GM12878 (cell line): ENCODE measurements around the gene ADM2. TPM values are rescaled to one million over a fixed set of nuclear protein-coding genes. Genes with fewer than 3 reads are reported as not detected.

ENCODE experiments used
- ATAC-seq: fragments of 200-7000 bp; cut with Tn5 transposase; 3 replicates; pipeline ENCODE4 v1.9.1; 2020; ENCODE audit warnings: mild to moderate bottlenecking, moderate library complexity
- BruUV-seq: library from RNA; stranded (reverse); fragments of 400-500 nt; replicated peaks from 2 replicates; lab custom pipeline; 2021; lab: Mats Ljungman, UMichigan
- CTCF ChIA-PET: fragments of 300-600 bp; sonication (Branson Sonifier 250); formaldehyde crosslinking; extraction: SDS; loops from one replicate; lab custom pipeline; 2021; ENCODE audit warnings: inconsistent platforms; lab: Yijun Ruan, JAX
- POLR2A ChIA-PET: fragments of 350-600 bp; formaldehyde crosslinking; extraction: SDS; loops from one replicate; lab custom pipeline; 2021; ENCODE audit warnings: inconsistent platforms; lab: Charles Lee
- RAD21 ChIA-PET: fragments of 300-600 bp; sonication (Branson Sonifier 250); formaldehyde crosslinking; loops from one replicate; lab custom pipeline; 2023; ENCODE audit warnings: antibody characterized with exemption; ENCODE audit not compliant: unreplicated experiment; lab: Charles Lee
- SMC1A ChIA-PET: fragments of 300-600 bp; sonication (Branson Sonifier 250); formaldehyde crosslinking; loops from one replicate; lab custom pipeline; 2023; ENCODE audit not compliant: unreplicated experiment, uncharacterized antibody; lab: Charles Lee
- DNase-seq: peaks from one replicate; pipeline ENCODE4 v3.0.0-alpha.2; 2011; ENCODE audit warnings: low read depth, low spot score
- FAIRE-seq: peaks from 3 replicates; lab custom pipeline; 2011; peaks lifted over from hg19 to GRCh38; lab: Jason Lieb, UNC
- H2AFZ ChIP-seq: 2 replicates; pipeline ENCODE4 v1.6.0; 2011; ENCODE audit warnings: low read depth, low read length, control low read depth; ENCODE audit not compliant: control insufficient read depth
- H3K27ac ChIP-seq: 2 replicates; pipeline ENCODE4 v1.5.1; 2011; ENCODE audit warnings: control low read depth; ENCODE audit not compliant: control insufficient read depth, insufficient read depth
- H3K27me3 ChIP-seq, 2 experiments: replicated peaks in 1 of 2; 2 replicates each; pipeline versions ENCODE4 v1.6.0 to v1.6.1; 2011; ENCODE audit warnings: low read length in 1 of 2; ENCODE audit not compliant: control insufficient read depth in 2 of 2, insufficient read depth in 2 of 2
- H3K36me3 ChIP-seq, 2 experiments: 2 replicates each; pipeline ENCODE4 v1.5.1; 2011; ENCODE audit warnings: low read length in 1 of 2; ENCODE audit not compliant: control insufficient read depth in 2 of 2, insufficient read depth in 2 of 2
- H3K4me1 ChIP-seq: 2 replicates; pipeline ENCODE4 v1.6.1; 2011; ENCODE audit warnings: mild to moderate bottlenecking, low read length, moderate library complexity, mixed read lengths; ENCODE audit not compliant: control insufficient read depth, insufficient read depth
- H3K4me2 ChIP-seq: 2 replicates; pipeline ENCODE4 v1.6.0; 2011; ENCODE audit warnings: control low read depth; ENCODE audit not compliant: control insufficient read depth, insufficient read depth
- H3K4me3 ChIP-seq: fragments of 200-600 bp; sonication (generic); 2 replicates; pipeline ENCODE4 v1.5.1; 2016
- H3K79me2 ChIP-seq: 2 replicates; pipeline ENCODE4 v1.6.0; 2011; ENCODE audit warnings: low read length; ENCODE audit not compliant: control insufficient read depth, insufficient read depth
- H3K9ac ChIP-seq: 2 replicates; pipeline ENCODE4 v1.8.0; 2011; ENCODE audit warnings: low read length, control low read depth, mixed read lengths; ENCODE audit not compliant: control insufficient read depth, insufficient read depth
- H3K9me3 ChIP-seq: replicated peaks from 3 replicates; pipeline ENCODE4 v1.5.1; 2011; ENCODE audit warnings: mild to moderate bottlenecking, low read length; ENCODE audit not compliant: control insufficient read depth, insufficient read depth
- H4K20me1 ChIP-seq: 2 replicates; pipeline ENCODE4 v1.6.0; 2011; ENCODE audit not compliant: control insufficient read depth, insufficient read depth
- ESRRA ChIP-seq: IDR thresholded peaks from 2 replicates; pipeline ENCODE4 v1.6.1; 2012; ENCODE audit warnings: mild to moderate bottlenecking, low read length, improper control_type of control experiment
- GATAD2B ChIP-seq: fragments of 450-650 bp; conservative IDR thresholded peaks from 2 replicates; pipeline ENCODE4 v1.6.1; 2017; ENCODE audit warnings: low read depth, mild to moderate bottlenecking, moderate library complexity
- HCFC1 ChIP-seq: fragments of 150-350 bp; IDR thresholded peaks from 2 replicates; pipeline ENCODE4 v1.6.1; 2014; ENCODE audit warnings: low read length
- PAX8 ChIP-seq: fragments of 450-650 bp; IDR thresholded peaks from 2 replicates; pipeline ENCODE4 v1.6.1; 2017; ENCODE audit warnings: mild to moderate bottlenecking, moderate library complexity
- STAT1 ChIP-seq: fragments of 450-650 bp; conservative IDR thresholded peaks from 2 replicates; pipeline ENCODE4 v1.6.1; 2014; ENCODE audit warnings: antibody characterized with exemption, mild to moderate bottlenecking
- SUZ12 ChIP-seq: fragments of 200-600 bp; sonication (generic); IDR thresholded peaks from one replicate; pipeline ENCODE4 v1.6.1; 2018; ENCODE audit warnings: antibody characterized with exemption, mild to moderate bottlenecking; ENCODE audit not compliant: unreplicated experiment
- ZNF207 ChIP-seq: fragments of 450-650 bp; IDR thresholded peaks from 2 replicates; pipeline ENCODE4 v1.6.1; 2014; ENCODE audit warnings: antibody characterized with exemption, mild to moderate bottlenecking, borderline replicate concordance
- WGBS: methylation state at CpG from one replicate; pipeline ENCODE4 v1.1.6; 2016; ENCODE audit warnings: low lambda C conversion rate; ENCODE audit not compliant: insufficient replicate concordance, insufficient coverage; ENCODE audit errors: missing lambda C conversion rate; 5-methylcytosine and 5-hydroxymethylcytosine counted together
- in situ Hi-C: fragments of 300-500 bp; cut with MboI; formaldehyde crosslinking; loops from 9 replicates; pipeline ENCODE4 v1.14.3; 2018; ENCODE audit warnings: mixed read lengths
- intact Hi-C: fragments of 100-400 bp; cut with micrococcal nuclease; formaldehyde crosslinking; loops from one replicate; pipeline ENCODE4 v1.14.2; 2022; ENCODE audit not compliant: unreplicated experiment
- polyA plus RNA-seq, 11 experiments: library from polyadenylated mRNA; depleted of rRNA in 4 of 11; unstranded in 6 of 11; stranded (reverse) in 5 of 11; fragments of >200 nt; fragmentation: Nextera tagmentation in 4 of 11; fragmentation: Illumina TruSeq in 1 of 11; extraction: Ambion mirVana in 4 of 11; extraction: Trizol in 1 of 11; gene quantifications; 1 replicate in 1 of 11; 2 replicates in 10 of 11; pipeline versions ENCODE4 v1.2.1 to v1.2.3, GENCODE V29; 2011 to 2016; ENCODE audit warnings: inconsistent platforms in 2 of 11, missing spikeins in 2 of 11, low read depth in 1 of 11
- total RNA-seq, 4 experiments: library from RNA; depleted of rRNA in 3 of 4; stranded (reverse); fragments of >200 nt in 3 of 4; fragmentation: Illumina TruSeq in 1 of 4; extraction: Trizol in 1 of 4; gene quantifications; 2 replicates each; pipeline versions ENCODE4 v1.2.1 to v1.2.3, GENCODE V29; 2013 to 2021
- TF ChIP-seq, protein P1 (sequence below): fragments of 450-650 bp; IDR thresholded peaks from 2 replicates; pipeline ENCODE4 v1.6.1; 2017; ENCODE audit warnings: mild to moderate bottlenecking, low read depth, inconsistent platforms; ENCODE audit not compliant: poor library complexity, severe bottlenecking

The ADM2 gene
- total and polyA plus RNA-seq, 10 of the 15 experiments (the other 5 are each of a cell fraction or from before 2014, with no cell fraction given) = 0.02 to 0.33 (median 0.12) TPM; not detected in 2

- no peak for TF ChIP-seq GATAD2B
- no peak for TF ChIP-seq STAT1
- TF ChIP-seq ZNF207 = no peak
- no peak for TF ChIP-seq ESRRA
- no peak for TF ChIP-seq HCFC1
- TF ChIP-seq PAX8 = no peak
These were observed 1.6 kb upstream of the ADM2 start (continued) for GRCh38 chr22:50479721-50480120.

DNA sequence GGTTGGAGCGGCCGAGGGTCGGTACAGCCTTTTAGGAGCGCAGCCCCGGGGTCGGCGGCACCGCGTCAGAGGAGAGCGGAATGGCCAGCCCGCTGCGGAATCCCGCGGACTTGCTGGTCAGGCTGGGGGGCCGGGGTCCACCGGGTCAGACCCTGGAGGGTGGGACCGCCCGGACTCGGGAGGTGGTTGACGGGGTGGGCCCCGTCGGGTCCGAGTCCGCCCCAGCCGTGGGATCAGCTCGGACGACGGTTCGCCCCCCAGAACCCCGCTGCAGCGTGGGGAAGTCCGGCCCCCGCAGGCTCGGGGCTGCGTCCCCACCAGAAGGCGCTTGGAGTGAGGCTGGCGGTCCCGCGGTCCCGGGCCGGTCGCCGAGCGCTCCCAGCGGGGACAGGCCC, 301 bp upstream of the ADM2 start:
- Histone ChIP-seq H3K4me2 (peak overlapping the region; percentile 59; the same call in 1 of the 2 replicates), H3K79me2 (no peaks in the 10 kb centered on the region), H2AFZ (peak overlapping the region; percentile 65), H3K36me3 (no peaks in the 10 kb centered on the region), H3K27ac (no peak overlapping the region), H3K9me3 (no peaks in the 10 kb centered on the region), H3K4me3 (peak overlapping the region; percentile 55; the same call in 1 of the 2 replicates), H4K20me1 (no peaks in the 10 kb centered on the region), H3K27me3 (peaks cover 0 to 3% of the 10 kb centered on the region in 2 experiments; a peak in 2 of 4 replicates), H3K9ac (no peak overlapping the region), H3K4me1 (no peaks in the 10 kb centered on the region)
- DNase-seq (no peak), ATAC-seq (no peak), FAIRE-seq (no peak)
- ChIA-PET RAD21 (no interaction called here), CTCF (no interaction called here), SMC1A (no interaction called here), POLR2A (interaction anchor here (1.9 kb wide), 1 partner anchor 12 kb away, joined by 7 read pairs; no protein-coding TSS in a partner anchor)
- no TSS peak for BruUV-seq
- in situ Hi-C loops (no loop called here), intact Hi-C loops (no loop called here)
- 14% methylated on average over 39 of the region's 45 CpGs for WGBS
- peak; percentile 24 for TF ChIP-seq SUZ12
- TF ChIP-seq, protein P1, sequence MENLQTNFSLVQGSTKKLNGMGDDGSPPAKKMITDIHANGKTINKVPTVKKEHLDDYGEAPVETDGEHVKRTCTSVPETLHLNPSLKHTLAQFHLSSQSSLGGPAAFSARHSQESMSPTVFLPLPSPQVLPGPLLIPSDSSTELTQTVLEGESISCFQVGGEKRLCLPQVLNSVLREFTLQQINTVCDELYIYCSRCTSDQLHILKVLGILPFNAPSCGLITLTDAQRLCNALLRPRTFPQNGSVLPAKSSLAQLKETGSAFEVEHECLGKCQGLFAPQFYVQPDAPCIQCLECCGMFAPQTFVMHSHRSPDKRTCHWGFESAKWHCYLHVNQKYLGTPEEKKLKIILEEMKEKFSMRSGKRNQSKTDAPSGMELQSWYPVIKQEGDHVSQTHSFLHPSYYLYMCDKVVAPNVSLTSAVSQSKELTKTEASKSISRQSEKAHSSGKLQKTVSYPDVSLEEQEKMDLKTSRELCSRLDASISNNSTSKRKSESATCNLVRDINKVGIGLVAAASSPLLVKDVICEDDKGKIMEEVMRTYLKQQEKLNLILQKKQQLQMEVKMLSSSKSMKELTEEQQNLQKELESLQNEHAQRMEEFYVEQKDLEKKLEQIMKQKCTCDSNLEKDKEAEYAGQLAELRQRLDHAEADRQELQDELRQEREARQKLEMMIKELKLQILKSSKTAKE = no peak
